Stimulated activated CD8-positive, alpha-beta memory T cell treated with anti-CD3 and anti-CD28 coated beads, Interleukin-12 subunit alpha, Interleukin-12 subunit beta, amount 100 ng/mL, for 4 hours (primary cell): ENCODE results near the gene EML5.
A peak's percentile ranks its signal among the peaks of the same experiment; 100 is the strongest.

Experiments used
- DNase-seq: peaks from one replicate; pipeline ENCODE4 v3.0.0-alpha.2; 2020; ENCODE audit warnings: low read depth

Gene EML5

GRCh38 chr14:88614218-88614907, 178.4 kb downstream of the EML5 start:
- DNase-seq, result no peak

- DNase-seq, result no peak
Observed at GRCh38 chr14:88613552-88614010, 179.2 kb downstream of the EML5 start.

- no peak for DNase-seq
Observed at GRCh38 chr14:88612981-88613380, 179.8 kb downstream of the EML5 start.

GRCh38 chr14:88611878-88612277, 180.9 kb downstream of the EML5 start:
- no peak for DNase-seq

- DNase-seq, result no peak
Observed at GRCh38 chr14:88607829-88608228, 184.9 kb downstream of the EML5 start.

GRCh38 chr14:88605594-88605993, 187.2 kb downstream of the EML5 start:
- no peak for DNase-seq

GRCh38 chr14:88604212-88604611, 188.5 kb downstream of the EML5 start:
- DNase-seq, result no peak

GRCh38 chr14:88599761-88600439, 192.9 kb downstream of the EML5 start:
- no peak for DNase-seq

- DNase-seq, result no peak
Observed at GRCh38 chr14:88599326-88599725, 193.4 kb downstream of the EML5 start.

GRCh38 chr14:88598097-88598675, 194.6 kb downstream of the EML5 start:
- no peak for DNase-seq

- DNase-seq, result no peak
Observed at GRCh38 chr14:88597601-88598000, 195.2 kb downstream of the EML5 start.

- DNase-seq, result no peak
Observed at GRCh38 chr14:88597038-88597437, 195.7 kb downstream of the EML5 start.

GRCh38 chr14:88592031-88592430, 200.7 kb downstream of the EML5 start:
- no peak for DNase-seq

GRCh38 chr14:88590173-88590572, 202.6 kb downstream of the EML5 start:
- DNase-seq, result no peak

GRCh38 chr14:88588081-88588480, 204.7 kb downstream of the EML5 start:
- no peak for DNase-seq

- no peak for DNase-seq
Observed at GRCh38 chr14:88584451-88584850, 208.3 kb downstream of the EML5 start.

- DNase-seq, result no peak
Observed at GRCh38 chr14:88576222-88576621, 216.5 kb downstream of the EML5 start.

GRCh38 chr14:88572117-88572516, 220.6 kb downstream of the EML5 start:
- no peak for DNase-seq

GRCh38 chr14:88568196-88568595, 224.6 kb downstream of the EML5 start:
- DNase-seq, result no peak

GRCh38 chr14:88565427-88565826, 227.3 kb downstream of the EML5 start:
- no peak for DNase-seq

- DNase-seq, result no peak
Observed at GRCh38 chr14:88563845-88564244, 228.9 kb downstream of the EML5 start.

- peak; percentile 83 for DNase-seq
Observed at GRCh38 chr14:88562831-88563686, 229.7 kb downstream of the EML5 start, which contains the start of gene ZC3H14. Gene ZC3H14, plus strand, starts transcription at chr14:88563037. Its CDS starts 97 bp downstream, at chr14:88563134.
